Epithelial cell of proximal tubule (primary cell): ENCODE data around the gene IL36G. TPM values are rescaled to one million over a fixed set of nuclear protein-coding genes. Genes with fewer than 3 reads are reported as not detected.

Experiments
- DNase-seq: peaks from one replicate; pipeline ENCODE4 v3.0.0-alpha.2; 2011; ENCODE audit warnings: low read depth
- H3K4me3 ChIP-seq: 2 replicates; pipeline ENCODE4 v1.5.1; 2011; ENCODE audit warnings: low read depth, mild to moderate bottlenecking, low read length
- total RNA-seq: library from RNA; depleted of rRNA; stranded (reverse); fragments of >200 nt; gene quantifications from 2 replicates; pipeline ENCODE4 v1.2.3, GENCODE V29; 2015
- TF ChIP-seq, protein P1 (sequence below): conservative IDR thresholded peaks from 2 replicates; pipeline ENCODE4 v1.5.1; 2012; ENCODE audit warnings: low read depth, mild to moderate bottlenecking, low read length

The IL36G gene
- total RNA-seq, 1 donor from 2014 or later, result not detected

DNA sequence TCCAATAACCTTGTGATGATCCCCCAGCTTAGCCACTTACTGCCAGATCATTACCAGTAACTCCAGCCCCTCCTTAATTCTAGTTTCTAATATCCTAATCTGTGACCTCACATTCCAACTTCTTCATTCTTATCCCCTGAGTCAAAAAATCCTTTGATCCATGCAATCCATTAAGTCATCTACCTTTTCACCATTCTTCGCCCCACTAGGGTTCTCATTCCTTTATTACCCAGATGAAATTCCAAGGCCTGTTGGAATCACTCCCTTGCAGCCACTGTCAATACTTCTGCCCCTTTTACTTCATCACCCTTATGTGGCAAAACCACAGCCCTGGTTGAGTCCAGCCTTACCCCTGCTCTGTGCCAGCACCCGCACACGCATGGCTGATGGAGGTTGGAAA is 20.3 kb upstream of the IL36G start:
- H3K4me3 ChIP-seq, result no peak overlapping the region
- TF ChIP-seq, protein P1, sequence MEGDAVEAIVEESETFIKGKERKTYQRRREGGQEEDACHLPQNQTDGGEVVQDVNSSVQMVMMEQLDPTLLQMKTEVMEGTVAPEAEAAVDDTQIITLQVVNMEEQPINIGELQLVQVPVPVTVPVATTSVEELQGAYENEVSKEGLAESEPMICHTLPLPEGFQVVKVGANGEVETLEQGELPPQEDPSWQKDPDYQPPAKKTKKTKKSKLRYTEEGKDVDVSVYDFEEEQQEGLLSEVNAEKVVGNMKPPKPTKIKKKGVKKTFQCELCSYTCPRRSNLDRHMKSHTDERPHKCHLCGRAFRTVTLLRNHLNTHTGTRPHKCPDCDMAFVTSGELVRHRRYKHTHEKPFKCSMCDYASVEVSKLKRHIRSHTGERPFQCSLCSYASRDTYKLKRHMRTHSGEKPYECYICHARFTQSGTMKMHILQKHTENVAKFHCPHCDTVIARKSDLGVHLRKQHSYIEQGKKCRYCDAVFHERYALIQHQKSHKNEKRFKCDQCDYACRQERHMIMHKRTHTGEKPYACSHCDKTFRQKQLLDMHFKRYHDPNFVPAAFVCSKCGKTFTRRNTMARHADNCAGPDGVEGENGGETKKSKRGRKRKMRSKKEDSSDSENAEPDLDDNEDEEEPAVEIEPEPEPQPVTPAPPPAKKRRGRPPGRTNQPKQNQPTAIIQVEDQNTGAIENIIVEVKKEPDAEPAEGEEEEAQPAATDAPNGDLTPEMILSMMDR, result no peak
- no peak for DNase-seq

DNA sequence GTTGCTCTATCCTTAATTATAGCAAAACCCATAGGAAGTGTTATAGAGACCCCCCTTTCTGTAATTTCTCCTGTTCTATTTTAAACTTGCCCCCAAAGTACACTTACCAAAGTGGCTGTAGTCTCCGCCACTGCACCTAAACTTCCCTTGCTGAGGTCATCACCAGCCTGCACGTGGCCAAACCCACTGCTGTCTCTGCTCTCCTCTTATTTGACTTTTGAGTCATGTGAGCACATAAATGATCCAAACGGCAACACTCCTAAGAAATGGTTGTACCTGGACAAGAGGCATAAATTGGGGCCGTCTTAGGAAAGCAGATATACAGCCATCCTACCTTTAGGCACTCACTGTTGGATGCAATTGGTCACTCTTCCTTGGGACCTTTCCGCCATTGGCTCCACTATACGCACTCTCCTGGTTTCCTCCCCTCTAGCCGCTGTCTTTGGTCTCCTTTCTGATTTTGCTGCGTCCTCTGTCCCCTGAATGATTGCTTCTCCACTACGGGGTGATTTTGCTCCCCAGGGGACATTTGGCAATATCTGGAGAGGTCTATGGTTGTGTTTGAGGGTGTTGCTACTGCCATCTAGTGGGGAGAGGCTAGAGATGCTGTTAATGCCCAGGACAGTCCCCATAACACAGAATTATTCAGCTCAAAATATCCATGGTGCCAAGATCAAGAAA is 19.2 kb upstream of the IL36G start:
- no peak overlapping the region for H3K4me3 ChIP-seq
- no peak for DNase-seq
- TF ChIP-seq, protein P1, result peak; percentile 91

DNA sequence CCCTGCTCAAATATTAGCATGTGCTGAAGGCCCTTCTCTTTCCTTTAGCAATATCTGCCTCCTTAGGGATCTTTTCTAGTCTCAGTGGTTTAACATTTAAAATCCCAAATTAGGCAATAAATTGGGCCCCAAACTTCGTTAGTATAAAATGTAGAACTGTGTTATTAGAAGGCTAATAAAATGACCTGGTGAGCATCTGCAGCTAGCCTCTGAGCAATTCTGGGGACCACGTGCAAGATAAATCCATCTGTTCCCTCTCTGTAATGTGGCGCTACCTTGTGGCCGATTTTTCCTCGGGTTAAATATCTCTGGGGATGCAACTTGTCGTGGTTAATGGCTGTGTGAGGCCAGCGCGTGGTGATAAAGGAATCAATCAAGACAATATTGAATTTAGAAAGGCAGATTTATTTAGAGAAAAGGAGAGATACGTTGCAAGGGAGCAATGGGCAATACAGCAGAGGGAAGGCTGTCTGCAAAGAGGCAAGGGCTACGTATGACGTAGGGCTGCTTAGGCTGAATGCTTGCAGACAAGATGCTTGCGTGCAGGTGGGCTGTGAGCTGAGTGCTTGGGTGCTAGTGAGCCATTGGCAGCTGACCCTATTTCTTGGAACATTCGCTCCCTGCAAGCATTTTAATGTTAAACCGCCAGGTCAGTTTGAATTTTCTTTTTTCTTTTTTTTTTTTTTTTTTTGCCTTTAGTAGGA is 18.5 kb upstream of the IL36G start:
- no peak overlapping the region for H3K4me3 ChIP-seq
- DNase-seq, result no peak
- TF ChIP-seq, protein P1, result no peak

DNA sequence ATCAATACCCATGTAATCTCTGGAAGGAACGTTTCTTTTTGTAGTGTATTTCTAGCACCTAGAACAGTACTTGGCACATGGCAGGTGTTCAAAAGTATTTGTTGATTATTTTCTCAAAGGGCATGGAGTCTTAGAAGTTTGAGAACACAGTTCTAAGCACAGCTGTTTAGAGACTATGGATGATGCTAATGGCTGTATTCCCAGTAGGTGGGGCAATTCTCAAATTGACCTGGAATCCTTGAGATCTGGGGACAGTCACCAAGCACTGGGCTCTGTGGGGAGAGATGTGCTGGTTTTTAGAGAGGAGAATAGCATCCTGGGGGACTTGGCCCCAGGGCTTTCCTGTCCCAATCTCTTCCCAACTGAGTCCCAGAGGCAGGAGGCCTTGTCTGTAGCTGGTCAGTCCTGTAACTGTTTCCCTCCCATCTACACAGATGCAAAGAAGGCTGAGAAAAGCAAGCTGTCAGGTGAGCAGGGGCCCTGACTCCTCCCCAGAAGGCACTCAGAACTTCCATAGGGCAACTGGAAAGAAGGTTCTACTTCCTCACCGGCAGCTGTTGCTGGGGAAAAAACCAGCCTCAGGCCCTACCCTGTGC is 17.5 kb upstream of the IL36G start:
- DNase-seq, result no peak
- TF ChIP-seq, protein P1, result peak; percentile 39
- no peak overlapping the region for H3K4me3 ChIP-seq

GRCh38 chr2:112962308-112963175 is 15.3 kb upstream of the IL36G start:
- TF ChIP-seq, protein P1, result no peak
- no peak for DNase-seq
- no peak overlapping the region for H3K4me3 ChIP-seq

GRCh38 chr2:112967023-112967422 is 10.8 kb upstream of the IL36G start:
- no peak for DNase-seq
- TF ChIP-seq, protein P1, result no peak
- no peak overlapping the region for H3K4me3 ChIP-seq
